B cell (primary cell): Measurements from ENCODE around the gene COPS3. TPM values are rescaled to one million over a fixed set of nuclear protein-coding genes. Genes with fewer than 3 reads are reported as not detected.
"Not testable (repeated sequence)": the region's sequence is repeated elsewhere in the genome, so short reads cannot be mapped to it uniquely, and the experiment has no call there.

Experiments used
- ATAC-seq: fragments of 200-7000 bp; cut with Tn5 transposase; one replicate; pipeline ENCODE4 v1.10.0; 2021; ENCODE audit warnings: low read depth, mild to moderate bottlenecking, moderate number of reproducible peaks, moderate library complexity
- CTCF ChIA-PET: fragments of 350-600 bp; sonication (Branson Sonifier 250); formaldehyde crosslinking; loops from one replicate; lab custom pipeline; 2021; ENCODE audit warnings: antibody characterized with exemption, inconsistent platforms; lab: Charles Lee
- POLR2A ChIA-PET: fragments of 350-600 bp; sonication (Branson Sonifier 250); formaldehyde crosslinking; loops from one replicate; lab custom pipeline; 2021; ENCODE audit warnings: antibody characterized with exemption; lab: Charles Lee
- DNase-seq: peaks from one replicate; pipeline ENCODE4 v3.0.0; 2013
- H2AFZ ChIP-seq: 2 replicates; pipeline ENCODE4 v1.6.1; 2012; ENCODE audit warnings: mild to moderate bottlenecking, low read depth, low read length; ENCODE audit not compliant: insufficient read depth, poor library complexity, severe bottlenecking
- H3K27ac ChIP-seq, 2 donors: 1 replicate in 1 of 2; 2 replicates in 1 of 2; pipeline ENCODE4 v1.5.1; 2012 to 2013; ENCODE audit warnings: low read length in 2 of 2, mild to moderate bottlenecking in 2 of 2, moderate library complexity in 1 of 2
- H3K27me3 ChIP-seq, 4 experiments: fragments of 200-600 bp in 1 of 4; sonication (generic) in 1 of 4; replicated peaks in 1 of 4; 1 replicate in 2 of 4; 2 replicates in 2 of 4; pipeline versions ENCODE4 v1.6.1 to v1.7.0; 2013 to 2016; ENCODE audit warnings: low read length in 3 of 4, mild to moderate bottlenecking in 2 of 4, mixed read lengths in 1 of 4, moderate library complexity in 1 of 4; ENCODE audit not compliant: insufficient read depth in 4 of 4, control insufficient read depth in 3 of 4; ENCODE audit errors: control extremely low read depth in 1 of 4
- H3K36me3 ChIP-seq, 2 experiments: replicated peaks in 1 of 2; 1 replicate in 1 of 2; 2 replicates in 1 of 2; pipeline versions ENCODE4 v1.6.1 to v1.7.1; 2013; ENCODE audit warnings: low read length in 1 of 2; ENCODE audit not compliant: insufficient read depth in 2 of 2, control insufficient read depth in 1 of 2; ENCODE audit errors: control extremely low read depth in 1 of 2, extremely low read depth in 1 of 2
- H3K4me1 ChIP-seq, 2 donors: fragments of 200-600 bp in 1 of 2; sonication (generic) in 1 of 2; 1 replicate in 1 of 2; 2 replicates in 1 of 2; pipeline versions ENCODE4 v1.5.1 to v1.6.1; 2013 to 2017; ENCODE audit warnings: low read length in 2 of 2; ENCODE audit not compliant: control insufficient read depth in 2 of 2, insufficient read depth in 2 of 2
- H3K4me2 ChIP-seq: replicated peaks from 2 replicates; pipeline ENCODE3; 2012; ENCODE audit warnings: mild to moderate bottlenecking, low read depth, low read length; ENCODE audit not compliant: poor library complexity, severe bottlenecking
- H3K4me3 ChIP-seq, 5 experiments: fragments of 200-600 bp in 1 of 5; sonication (generic) in 1 of 5; 1 replicate in 3 of 5; 2 replicates in 2 of 5; pipeline versions ENCODE4 v1.5.1 to v1.7.0; 2011 to 2016; ENCODE audit warnings: low read length in 4 of 5, mild to moderate bottlenecking in 4 of 5, low read depth in 2 of 5, control low read depth in 1 of 5, moderate library complexity in 1 of 5; ENCODE audit not compliant: insufficient read depth in 1 of 5; ENCODE audit errors: control extremely low read depth in 1 of 5, extremely low read depth in 1 of 5
- H3K79me2 ChIP-seq: fragments of 200-600 bp; sonication (generic); one replicate; pipeline ENCODE4 v1.6.0; 2016; ENCODE audit warnings: low read length; ENCODE audit not compliant: control insufficient read depth, insufficient read depth
- H3K9ac ChIP-seq: fragments of 200-600 bp; sonication (generic); 2 replicates; pipeline ENCODE4 v1.6.1; 2017; ENCODE audit warnings: mild to moderate bottlenecking, low read length, moderate library complexity
- H3K9me3 ChIP-seq, 3 donors: one replicate each; pipeline versions ENCODE4 v1.6.1 to v1.7.1; 2013; ENCODE audit warnings: low read length in 2 of 3; ENCODE audit not compliant: control insufficient read depth in 2 of 3, insufficient read depth in 1 of 3; ENCODE audit errors: control extremely low read depth in 1 of 3
- H4K20me1 ChIP-seq: 2 replicates; pipeline ENCODE4 v1.6.0; 2012; ENCODE audit warnings: mild to moderate bottlenecking, low read length; ENCODE audit not compliant: insufficient read depth, control insufficient read depth, poor library complexity, severe bottlenecking
- H3K27ac Mint-ChIP-seq: one replicate; pipeline ENCODE4 v1.8.0; 2021; ENCODE audit warnings: mixed read lengths
- H3K27me3 Mint-ChIP-seq: one replicate; pipeline ENCODE4 v1.8.0; 2021; ENCODE audit warnings: mixed read lengths
- H3K4me1 Mint-ChIP-seq: one replicate; pipeline ENCODE4 v1.8.0; 2021; ENCODE audit warnings: mixed read lengths
- H3K4me3 Mint-ChIP-seq: one replicate; pipeline ENCODE4 v1.8.0; 2021; ENCODE audit warnings: mixed read lengths
- H3K9me3 Mint-ChIP-seq: one replicate; pipeline ENCODE4 v1.8.0; 2022; ENCODE audit warnings: mixed read lengths; ENCODE audit not compliant: insufficient read depth
- CTCF ChIP-seq: fragments of 200-600 bp; IDR thresholded peaks from one replicate; pipeline ENCODE4 v1.8.0; 2022; ENCODE audit warnings: antibody characterized with exemption, mild to moderate bottlenecking
- EZH2 ChIP-seq: IDR thresholded peaks from 2 replicates; pipeline ENCODE4 v1.6.1; 2012; ENCODE audit warnings: borderline replicate concordance, low read depth, mild to moderate bottlenecking, moderate library complexity, low read length; ENCODE audit not compliant: insufficient read depth, poor library complexity, severe bottlenecking
- WGBS: methylation state at CpG from one replicate; pipeline ENCODE4 v1.1.5; 2013; ENCODE audit warnings: missing lambda C conversion rate; ENCODE audit not compliant: insufficient coverage; 5-methylcytosine and 5-hydroxymethylcytosine counted together
- intact Hi-C: fragments of 100-400 bp; cut with micrococcal nuclease; formaldehyde crosslinking; loops from one replicate; pipeline ENCODE4 v1.10.0; 2022
- polyA plus RNA-seq: library from polyadenylated mRNA; depleted of rRNA; stranded (reverse); fragments of >200 nt; gene quantifications from 2 replicates; pipeline ENCODE4 v1.2.3, GENCODE V29; 2012
- total RNA-seq, 2 donors: library from RNA; stranded (reverse); fragments of 120-200 nt in 1 of 2; gene quantifications; 1 replicate in 1 of 2; 2 replicates in 1 of 2; pipeline versions ENCODE4 v1.2.3 to v1.2.4, GENCODE V29; 2013 to 2022

Gene COPS3
- total and polyA plus RNA-seq, 2 donors (not counting 1 experiment from before 2014, with no cell fraction given): 37.2 to 45.5 TPM

DNA sequence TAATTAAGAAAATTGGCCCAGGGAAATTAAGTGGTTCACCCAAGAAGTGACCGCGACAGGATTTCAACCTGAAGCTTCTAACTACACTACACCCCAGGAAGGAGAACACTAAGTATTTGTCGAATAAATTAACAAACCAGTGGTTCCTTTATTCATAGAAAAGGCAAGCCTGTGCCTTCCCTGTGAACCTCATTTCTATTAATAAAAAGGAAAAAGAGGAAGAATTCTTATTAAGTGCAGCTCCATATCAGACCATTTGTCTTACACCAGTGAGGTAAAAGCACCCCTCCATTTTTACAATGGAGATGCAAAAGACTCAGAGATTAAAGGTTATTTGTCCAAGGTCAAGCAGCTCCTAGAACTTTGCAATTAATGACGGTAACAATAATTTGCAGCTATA lies 1.7 kb downstream of the COPS3 start:
- H2AFZ ChIP-seq: no peak overlapping the region
- Mint-ChIP-seq H3K4me1 (peaks cover 38% of the 10 kb centered on the region), H3K27me3 (no peaks in the 10 kb centered on the region), H3K27ac (peak overlapping the region; percentile 78), H3K4me3 (peak overlapping the region; percentile 86), H3K9me3 (no peaks in the 10 kb centered on the region)
- peaks cover 2 to 6% of the 10 kb centered on the region in 2 experiments for H3K36me3 ChIP-seq
- DNase-seq: no peak
- TF ChIP-seq CTCF (no peak), EZH2 (no peak)
- H3K27ac ChIP-seq: no peak overlapping the region
- peak overlapping the region in 1 of 5 experiments; percentile 98 for H3K4me3 ChIP-seq
- H3K4me1 ChIP-seq: peaks cover 20% of the 10 kb centered on the region in 2 donors
- no CpG with 5 or more reads among the region's 4 CpGs for WGBS
- intact Hi-C loops: no loop called here
- H3K4me2 ChIP-seq: peak overlapping the region; percentile 91
- H3K27me3 ChIP-seq: no peaks in the 10 kb centered on the region
- H3K79me2 ChIP-seq: peaks cover 62% of the 10 kb centered on the region
- POLR2A ChIA-PET: interaction anchor here (0.7 to 1.2 kb wide), 2 partner anchors 259 to 304 kb away, joined by 3 read pairs; no protein-coding TSS in a partner anchor
- no peak overlapping the region for H3K9ac ChIP-seq
- ATAC-seq: no peak
- peaks cover 64% of the 10 kb centered on the region for H4K20me1 ChIP-seq
- CTCF ChIA-PET: interaction anchor here (0.7 to 1.1 kb wide), 2 partner anchors 9 to 238 kb away, joined by 3 to 4 read pairs; no protein-coding TSS in a partner anchor
- no peaks in the 10 kb centered on the region for H3K9me3 ChIP-seq

GRCh38 chr17:17277431-17277830 lies 3.6 kb downstream of the COPS3 start:
- H3K27ac Mint-ChIP-seq, H3K4me3 Mint-ChIP-seq, DNase-seq, ATAC-seq, intact Hi-C loops, H2AFZ ChIP-seq, POLR2A ChIA-PET, H3K27ac ChIP-seq, H3K9me3 Mint-ChIP-seq, H3K27me3 ChIP-seq, H3K4me2 ChIP-seq, CTCF ChIA-PET, H3K4me3 ChIP-seq, H3K9me3 ChIP-seq, H3K9ac ChIP-seq, H3K27me3 Mint-ChIP-seq: not testable (repeated sequence)
- H3K4me1 ChIP-seq: peaks cover 20% of the 10 kb centered on the region in 2 donors
- H3K36me3 ChIP-seq: peaks cover 9 to 24% of the 10 kb centered on the region in 2 experiments
- H3K4me1 Mint-ChIP-seq: peaks cover 38% of the 10 kb centered on the region
- 98% methylated on average over 5 of the region's 5 CpGs for WGBS
- H3K79me2 ChIP-seq: peaks cover 73% of the 10 kb centered on the region
- peaks cover 82% of the 10 kb centered on the region for H4K20me1 ChIP-seq
